Fibroblast of skin of left quadriceps (primary cell): ENCODE measurements around the gene FOXN3.
"Not testable (repeated sequence)": the region's sequence is repeated elsewhere in the genome, so short reads cannot be mapped to it uniquely, and the experiment has no call there.

Source experiments
- DNase-seq, 2 experiments: peaks; one replicate each; pipeline ENCODE4 v3.0.0-alpha.2; 2013; ENCODE audit warnings: low read depth in 2 of 2

FOXN3 gene

DNA sequence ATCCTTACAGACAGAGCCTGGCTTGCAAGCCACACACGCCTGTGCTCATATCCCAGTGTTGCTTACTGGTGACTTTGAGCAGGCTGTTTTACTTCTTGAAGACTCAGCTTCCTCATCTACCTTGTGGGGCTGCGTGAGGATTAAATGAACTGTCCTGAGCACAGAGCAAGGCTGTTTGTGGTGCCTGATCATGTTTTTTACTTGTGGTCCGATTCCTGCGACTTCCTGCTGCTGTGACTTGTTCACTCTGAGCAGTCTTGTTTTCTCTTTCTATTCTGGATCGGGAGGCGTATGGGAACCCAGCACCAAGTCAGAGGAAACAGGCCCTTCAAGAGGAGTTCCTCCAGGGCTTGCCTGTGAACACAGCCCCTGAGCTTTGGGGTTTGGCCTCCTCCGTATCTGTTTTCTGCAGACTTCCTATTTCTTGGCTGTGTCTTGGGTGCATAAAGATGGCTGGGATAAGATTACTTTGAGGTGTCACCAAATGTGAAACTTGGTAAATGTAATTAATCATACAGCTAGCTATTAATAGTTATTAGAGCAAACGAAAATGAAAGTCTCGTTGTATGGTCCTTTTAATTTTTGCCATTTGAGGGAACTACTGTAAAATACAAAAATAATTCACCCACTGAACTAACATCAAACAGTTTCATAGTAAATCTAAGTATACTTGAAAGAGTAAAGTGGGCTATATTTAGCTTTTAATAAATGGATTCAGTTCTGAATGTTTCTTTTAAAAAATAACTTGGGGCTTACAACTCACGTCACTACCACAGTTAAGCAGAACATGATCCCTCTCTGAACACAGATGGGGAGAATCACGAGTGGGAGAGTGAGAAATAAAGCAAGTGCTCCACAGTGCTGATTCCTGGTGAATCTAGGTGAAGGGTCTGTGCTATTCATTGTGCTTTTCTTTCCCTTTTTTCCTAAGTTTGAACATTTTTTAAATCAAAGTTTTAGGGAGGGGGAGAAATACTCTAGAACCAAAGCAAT lies 251.5 kb downstream of the FOXN3 start:
- no peak for DNase-seq

DNA sequence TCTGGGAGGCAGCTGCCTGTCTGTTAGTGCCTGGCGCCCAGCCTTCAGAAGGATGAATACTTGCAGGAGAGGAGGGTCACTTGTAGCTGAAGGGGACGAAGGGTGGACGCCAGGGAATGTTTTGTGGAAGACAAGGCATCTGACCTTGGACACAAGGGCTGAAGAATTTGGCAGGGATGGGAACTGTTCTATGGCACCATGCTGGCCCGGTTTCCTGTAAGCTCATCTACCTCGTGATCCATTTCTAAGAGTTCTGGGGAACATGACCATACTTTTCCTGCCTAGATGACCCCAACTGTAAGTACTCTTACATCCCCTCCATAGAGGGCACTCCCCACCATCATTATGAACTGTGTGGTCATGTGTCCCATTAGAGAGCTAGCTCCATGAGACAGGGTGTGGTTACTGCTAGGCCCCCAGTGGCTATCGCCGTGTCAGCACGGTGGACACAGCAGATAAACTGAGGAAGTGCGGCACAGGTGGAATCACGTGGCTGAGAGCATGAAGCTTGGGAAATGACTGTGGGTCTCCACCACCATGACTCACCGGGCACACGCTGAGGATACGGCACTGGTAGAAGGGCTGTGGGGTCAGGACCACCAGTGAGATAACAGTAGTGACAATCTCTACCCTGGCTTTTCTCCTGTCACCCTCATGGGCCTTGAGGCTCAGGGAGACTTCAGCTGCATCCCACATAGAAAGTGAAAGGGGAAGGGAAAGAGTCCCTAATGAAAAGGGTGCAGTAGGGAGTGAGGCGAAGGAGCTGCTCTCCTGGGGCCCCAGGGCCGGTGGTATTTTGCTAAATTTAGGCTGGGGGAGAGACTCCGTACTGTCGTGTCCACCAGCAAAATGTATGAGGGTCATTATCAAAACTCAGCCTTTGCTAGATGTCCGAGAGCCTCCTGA lies 252.6 kb downstream of the FOXN3 start:
- no peak for DNase-seq

DNA sequence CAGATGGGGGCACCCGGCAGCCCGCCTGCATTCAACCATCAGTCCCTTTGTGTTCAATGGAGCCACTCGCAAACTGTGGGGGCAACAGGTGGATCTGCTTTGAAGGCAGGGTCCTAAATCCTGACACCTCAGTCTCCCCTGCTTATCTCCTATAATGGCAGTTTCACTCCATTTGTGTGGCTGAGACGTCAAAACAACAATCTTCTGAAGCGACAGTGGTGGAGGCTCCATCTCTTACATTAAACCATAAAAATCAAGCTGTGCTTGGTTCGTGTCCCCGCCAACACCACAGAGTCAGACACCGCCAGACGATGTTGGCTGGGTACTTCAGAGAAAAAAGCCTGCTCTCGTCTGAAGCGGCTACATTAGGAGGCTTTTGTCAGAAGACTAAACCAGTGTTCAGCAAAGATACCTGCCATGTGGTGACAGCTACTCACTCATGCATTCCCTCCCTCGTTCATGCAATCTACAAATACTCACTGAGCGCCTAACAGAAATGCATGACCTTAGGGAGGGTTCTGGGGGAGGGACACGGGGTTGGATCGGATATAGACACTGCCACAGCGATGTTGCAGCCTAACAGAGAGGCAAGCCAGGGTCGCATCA lies 253.9 kb downstream of the FOXN3 start:
- DNase-seq: no peak

DNA sequence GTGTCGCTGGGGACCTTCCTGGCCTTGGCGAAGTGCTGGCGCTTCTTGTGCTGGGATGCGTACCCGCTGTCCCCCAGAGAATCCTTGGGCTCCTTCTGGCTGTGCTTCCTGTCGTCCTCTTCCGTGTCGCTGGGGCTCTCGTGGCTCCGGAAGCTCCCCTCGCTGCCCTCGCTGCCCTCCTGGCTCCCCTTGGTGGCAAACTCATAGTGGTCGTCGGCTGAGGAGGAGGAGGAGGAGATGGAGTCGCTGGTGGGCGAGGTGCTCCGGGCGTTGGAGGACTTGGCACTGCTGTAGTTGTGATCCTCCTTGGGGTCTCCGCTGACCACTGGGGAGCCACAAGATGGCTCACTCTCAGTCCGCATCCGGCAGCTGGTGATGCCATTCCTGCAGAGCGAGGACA lies 254.4 kb downstream of the FOXN3 start:
- DNase-seq: no peak

DNA sequence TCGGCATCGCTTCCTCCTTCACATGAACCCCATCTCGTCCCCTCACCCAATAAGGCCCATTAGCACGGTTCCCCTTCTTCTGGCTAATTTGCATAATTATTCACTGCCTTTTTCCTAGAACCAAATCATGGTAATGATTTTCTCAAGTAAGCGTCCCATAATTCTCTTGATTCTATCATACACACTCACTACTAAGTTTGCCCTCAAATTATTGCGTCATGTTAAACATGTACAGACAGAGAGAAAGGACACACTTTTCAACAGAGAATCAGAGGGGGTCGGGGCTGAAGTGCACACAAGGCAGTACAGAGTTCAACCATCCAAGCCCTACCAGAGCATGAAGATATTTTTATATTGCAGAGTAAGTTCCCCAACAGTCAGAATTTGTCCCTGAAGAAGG lies 256.6 kb downstream of the FOXN3 start:
- no peak for DNase-seq

DNA sequence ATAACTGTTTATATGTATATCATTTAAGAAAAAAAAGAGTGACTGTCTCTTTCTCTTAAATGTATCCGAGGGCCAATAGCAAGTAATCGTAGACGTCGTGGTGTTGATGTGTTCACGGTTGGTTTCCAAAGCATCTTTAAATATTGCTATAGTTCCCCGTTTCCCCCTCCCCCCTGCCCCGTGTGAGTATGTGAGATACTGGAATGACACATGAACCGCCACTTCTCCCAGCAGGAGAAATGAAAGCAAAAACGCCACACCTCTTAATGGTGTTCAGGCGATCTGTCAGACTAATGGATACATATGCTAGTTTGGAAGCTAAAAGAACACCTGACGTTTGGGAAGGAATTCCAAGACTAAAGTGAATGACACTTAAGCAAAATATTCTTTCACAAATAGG lies 258.3 kb downstream of the FOXN3 start:
- no peak for DNase-seq

DNA sequence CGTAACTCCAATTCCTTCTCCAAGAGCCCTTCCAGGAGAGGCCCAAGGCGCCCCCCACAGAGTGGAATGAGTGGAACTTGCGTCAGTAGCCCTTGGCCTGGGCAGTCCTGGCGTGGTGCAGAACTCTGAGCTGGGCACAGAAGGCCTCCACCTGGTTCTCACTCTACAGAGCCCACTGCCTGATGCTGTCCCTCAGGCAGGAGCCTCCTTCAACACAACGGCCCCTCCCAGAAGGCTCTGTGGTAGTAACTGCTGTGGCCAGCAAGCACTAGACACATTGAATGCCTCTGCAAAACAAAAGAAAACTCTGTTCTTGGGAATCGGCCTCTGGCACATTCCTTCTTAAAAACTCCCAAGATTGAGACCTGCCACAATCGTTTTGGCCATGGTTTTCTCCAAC lies 258.9 kb downstream of the FOXN3 start:
- DNase-seq: not testable (repeated sequence)

DNA sequence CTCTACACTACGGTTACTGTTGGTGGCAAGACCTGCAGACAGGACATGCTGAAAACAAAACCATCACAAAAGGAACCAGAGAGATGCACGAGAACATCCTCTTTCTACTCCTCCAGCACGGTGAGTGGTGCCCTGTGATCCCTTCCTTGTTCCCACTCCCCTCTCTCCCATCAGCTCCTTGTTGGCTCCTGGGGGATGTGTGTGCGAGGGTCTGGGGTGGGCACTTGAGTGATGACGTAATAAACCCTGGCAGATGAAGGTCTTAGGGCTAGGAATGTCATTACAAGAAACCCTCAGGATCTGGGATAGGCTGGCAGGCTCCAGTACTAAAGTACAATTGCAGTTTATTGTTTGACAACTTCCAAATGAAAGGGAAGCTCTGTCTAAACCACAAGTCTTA lies 261.5 kb downstream of the FOXN3 start:
- DNase-seq: no peak

DNA sequence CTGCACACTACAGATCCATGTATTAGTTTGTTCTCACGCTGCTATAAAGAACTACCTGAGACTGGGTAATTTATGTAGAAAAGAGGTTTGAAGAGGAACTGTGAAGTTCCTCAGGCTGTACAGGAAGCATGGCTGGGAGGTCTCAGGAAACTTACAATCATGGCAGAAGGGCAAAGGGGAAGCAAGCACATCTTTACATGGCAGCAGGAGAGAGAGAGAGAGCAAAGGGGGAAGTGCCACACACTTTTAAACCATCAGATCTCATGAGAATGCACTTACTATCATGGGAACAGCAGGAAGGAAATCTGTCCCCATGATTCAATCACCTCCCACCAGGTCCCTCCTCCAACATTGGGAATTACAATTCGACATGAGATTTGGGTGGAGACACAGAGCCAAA lies 265.3 kb downstream of the FOXN3 start:
- DNase-seq: not testable (repeated sequence)

DNA sequence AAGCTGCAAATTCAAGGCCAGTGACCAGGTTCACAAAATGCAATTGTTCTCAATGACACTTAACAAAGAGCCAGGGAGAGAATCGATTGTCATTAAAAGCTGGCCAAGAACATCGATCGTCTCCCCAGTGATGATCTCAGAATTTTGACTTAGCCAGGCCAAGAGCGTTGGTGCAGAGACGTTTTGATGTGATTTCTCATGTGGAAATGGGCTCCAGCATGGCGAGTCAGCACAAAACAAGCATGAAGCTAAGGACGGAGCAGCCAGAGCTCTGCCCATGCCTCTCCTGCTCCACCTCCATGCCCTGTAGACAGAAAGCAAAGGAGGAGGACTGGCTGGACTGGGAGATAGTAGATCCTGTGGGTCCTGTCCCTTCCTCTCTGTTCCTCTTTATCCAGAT lies 270.8 kb downstream of the FOXN3 start:
- DNase-seq: no peak

DNA sequence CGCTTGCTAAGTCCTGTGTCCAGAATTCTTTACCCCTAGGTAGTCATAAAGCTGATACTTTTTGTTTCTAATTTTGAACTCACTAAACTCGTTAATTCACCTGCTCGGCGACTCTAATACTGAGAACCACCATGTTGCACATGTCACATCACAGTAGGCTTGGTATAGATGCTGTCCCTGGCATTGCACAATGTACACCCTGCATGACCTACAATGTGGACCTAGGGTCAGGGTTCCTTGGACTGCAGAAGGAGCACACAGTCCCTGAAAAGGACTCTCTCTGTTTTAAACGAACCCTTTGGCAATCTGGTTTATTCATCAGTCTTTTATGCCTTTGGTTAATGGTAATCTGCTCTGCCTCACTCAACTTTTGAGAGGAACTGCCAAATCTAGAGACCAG lies 272.4 kb downstream of the FOXN3 start:
- no peak for DNase-seq

DNA sequence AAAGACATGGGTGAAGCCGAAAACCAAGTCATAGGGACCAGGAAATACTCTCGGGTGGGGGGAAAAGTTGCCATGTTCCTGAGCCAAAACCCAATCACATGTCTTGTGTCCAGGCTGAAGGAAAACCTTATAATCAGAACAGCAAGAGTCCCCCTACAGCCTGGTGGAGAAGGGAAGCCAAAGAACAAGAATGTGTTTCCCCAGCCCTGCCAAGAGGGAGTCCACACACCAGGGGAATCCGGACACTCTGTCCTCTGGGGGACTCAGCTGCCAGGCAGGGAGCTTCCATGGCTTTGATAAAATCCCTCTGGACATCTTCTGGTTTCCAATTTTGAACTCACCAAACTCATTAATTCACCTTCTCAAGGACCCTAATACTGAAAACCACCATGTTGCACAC lies 273.0 kb downstream of the FOXN3 start:
- DNase-seq: no peak

DNA sequence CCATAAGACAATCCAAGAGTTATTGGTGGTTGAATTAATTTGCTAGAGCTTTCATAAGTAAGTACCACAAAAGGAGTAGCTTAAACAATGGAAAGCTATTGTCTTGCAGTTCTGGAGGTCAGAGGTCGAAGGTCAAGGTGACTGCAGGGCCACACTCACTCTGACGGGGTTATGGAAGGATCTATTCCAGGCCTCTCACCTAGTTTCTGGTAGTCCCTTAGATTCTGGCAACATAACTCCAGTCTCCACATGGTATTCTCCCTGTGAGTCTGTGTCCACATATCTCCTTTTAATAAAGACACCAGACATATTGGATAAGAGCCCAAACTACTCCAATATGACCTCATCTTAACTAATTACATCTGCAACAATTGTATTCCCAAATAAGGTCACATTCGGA lies 273.4 kb downstream of the FOXN3 start:
- DNase-seq: no peak

DNA sequence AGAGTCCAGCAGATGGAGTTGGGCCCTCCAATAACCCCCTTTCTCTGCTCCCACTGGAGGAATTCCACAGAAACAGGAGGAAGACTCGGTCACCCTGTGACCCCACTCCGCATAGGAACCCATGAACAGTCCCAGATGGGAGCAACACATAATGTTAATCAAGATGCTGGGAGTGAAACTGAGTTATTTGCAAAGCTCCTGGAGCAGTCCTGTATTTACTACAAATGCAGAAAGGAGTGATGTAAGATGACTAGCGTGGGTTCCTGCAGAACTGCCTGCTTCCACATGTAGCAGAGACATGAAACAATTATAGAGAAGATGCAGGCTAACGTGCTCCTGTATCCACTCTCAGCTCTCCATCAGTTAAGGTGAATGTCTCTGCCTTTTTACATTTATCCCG lies 274.7 kb downstream of the FOXN3 start:
- no peak for DNase-seq

DNA sequence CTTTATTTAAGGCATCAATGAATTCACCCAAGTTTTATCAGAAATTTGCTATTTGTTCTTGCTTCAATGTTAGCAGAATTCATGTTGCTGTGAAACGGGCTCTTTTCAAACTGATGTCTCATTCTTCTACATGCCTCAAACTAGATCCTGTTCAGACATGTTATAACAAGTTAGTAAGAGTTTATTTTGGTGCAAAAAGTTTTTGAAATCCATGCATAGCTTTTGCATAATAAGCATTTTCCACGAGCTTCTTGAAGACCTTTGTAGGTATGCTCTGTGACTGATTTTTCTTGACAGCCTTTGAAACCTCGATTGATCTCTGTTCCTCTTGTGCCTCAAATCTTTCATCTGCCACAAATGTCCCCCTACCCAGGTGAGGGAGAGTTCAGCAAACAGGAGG lies 275.2 kb downstream of the FOXN3 start:
- no peak for DNase-seq

DNA sequence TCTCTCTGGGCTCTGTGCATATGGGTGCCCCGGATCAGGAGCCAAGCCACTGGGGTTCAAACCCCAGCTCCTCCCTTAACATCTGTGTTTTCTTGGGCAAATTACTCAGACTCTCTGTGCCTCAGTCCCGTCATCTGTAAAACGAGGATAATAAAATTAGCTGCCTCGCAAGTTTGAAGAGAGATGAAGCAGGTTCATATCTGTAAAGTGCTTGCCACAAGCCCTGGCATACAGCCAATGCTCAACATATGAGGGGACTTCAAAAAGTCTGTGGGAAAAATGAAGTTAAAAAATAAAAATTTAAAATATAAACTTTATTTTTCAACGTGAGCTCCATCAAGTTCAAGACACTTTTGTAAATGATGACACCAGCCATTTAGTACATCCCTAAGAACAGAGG lies 276.7 kb downstream of the FOXN3 start:
- no peak for DNase-seq

DNA sequence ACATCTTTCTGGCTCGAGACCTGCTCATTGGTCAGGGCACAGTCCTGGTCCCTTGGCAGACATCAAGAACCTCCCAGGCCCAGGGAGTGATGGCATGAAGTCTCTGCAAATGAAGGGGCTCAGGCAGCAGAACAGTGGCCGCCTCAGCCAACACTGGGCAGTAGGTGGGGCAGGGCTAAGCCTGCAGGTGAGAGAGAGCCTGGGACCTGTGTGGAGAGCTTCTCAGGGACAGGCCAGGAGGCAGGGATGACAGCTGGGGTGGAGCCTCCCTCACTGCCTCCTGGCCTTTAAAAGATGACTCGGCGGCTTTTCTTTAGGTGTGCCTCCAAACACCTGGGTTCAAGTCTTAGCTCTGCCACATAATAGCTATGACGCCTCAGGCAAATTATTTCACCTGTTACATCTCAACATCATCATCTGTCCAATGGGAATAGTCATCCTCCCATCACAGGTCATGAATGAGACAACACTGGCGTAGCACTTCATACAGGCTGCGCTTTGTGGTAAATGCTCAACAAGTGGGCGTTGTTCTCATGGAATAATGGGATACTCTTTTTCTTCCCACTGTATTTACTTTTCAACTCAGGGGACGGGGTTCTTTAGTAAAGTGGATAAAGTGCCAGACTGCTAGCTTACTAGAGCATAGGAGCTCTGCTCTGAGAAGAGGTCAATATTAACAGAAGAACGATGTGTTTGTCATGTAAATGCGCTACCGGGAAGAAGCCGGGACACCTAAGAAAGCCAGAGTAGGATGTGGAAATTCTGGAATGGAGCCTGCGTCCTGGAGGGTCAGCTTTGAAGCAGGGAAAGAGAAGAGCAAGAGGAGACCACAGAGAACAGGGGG lies 277.4 kb downstream of the FOXN3 start:
- DNase-seq: no peak

DNA sequence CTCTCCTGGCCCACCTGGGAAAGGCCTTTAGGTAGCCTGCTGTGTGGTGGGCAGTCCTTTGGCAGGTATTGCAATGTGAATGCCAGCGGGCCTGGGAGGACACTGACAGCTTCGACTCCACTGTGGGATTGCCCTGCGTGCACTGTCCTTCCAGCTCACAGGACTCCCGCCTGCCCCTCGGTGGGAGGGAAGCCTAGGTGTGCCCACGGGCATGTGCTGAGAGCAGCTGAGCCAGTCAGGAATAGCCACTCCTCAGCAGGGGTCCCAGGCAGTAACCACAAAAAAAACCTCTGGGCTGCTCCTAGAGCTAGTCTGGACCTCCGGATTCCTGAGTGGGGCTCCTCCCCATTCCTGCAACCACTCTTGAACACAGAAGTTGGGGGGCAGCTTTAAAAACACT lies 278.2 kb downstream of the FOXN3 start:
- DNase-seq: no peak

DNA sequence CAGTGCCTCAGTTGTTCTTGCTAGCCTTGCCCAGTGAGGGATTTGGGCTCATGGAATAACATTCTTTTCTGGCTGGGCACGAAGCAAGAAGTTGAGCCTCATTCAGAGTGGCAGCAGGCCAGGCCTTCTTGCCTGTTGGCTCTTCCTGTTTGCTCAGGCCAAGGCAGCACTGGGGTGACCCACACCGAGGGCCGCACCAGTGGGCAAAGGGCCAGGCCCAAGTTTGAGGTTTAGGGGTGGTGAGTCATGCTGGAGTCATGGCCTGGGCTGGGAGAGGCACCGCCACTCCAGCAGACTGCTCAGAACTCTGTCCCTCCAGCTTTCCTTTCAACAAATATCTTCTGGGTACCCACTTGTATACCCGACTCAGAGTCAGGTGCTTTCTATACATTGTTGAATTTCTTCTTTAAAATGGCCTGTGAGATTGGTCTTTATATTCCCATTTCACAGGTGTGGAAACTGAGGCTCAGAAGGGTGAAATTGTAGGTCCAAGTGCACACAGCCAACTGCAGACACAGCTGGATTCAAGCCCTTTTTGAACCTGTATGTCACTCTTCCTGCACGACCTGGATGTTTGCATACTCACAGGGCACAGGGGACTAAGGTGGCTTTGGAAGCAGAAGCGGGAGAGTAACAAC lies 279.4 kb downstream of the FOXN3 start:
- peak; percentile 27 to 29 for DNase-seq

DNA sequence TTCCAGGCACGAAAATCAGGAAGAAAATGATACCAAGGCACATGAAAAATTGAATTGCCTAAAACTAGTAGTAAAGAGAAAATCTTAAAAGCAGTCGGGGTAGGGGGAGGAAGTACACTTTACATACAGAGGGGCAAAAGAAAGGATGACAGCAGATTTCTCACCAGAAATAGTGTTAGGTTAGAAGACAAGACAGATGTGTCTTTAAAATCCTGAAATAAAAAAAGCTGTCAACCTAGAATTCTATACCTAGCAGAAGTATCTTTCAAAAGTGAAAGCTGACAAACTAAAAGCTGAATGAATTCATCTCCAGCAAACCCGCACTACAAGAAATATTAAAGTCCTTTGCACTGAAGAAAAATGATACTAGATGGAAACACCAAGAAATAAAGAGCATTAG lies 280.4 kb downstream of the FOXN3 start:
- DNase-seq: no peak

DNA sequence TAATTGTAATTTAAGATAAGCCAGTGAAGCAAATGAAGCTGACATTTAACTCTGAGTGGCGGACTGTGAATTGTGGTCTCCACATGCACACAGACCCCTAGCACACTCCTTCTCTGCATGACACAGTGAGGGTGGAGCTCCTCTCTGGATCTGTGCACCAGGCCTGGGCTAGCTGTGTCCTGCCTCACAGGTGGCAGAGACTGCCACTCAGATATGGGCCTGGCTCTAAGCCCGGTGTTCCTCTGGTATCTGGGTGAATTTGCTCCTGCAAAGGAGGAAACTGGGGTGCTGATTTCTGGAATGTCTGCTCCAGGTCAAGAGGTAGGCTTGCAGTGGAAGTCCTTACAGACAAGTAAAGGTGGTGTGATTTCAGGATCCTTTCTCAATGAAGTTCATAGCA lies 282.4 kb downstream of the FOXN3 start:
- DNase-seq: no peak
